GM18858 (cell line): ENCODE results near the gene CHMP5.

Experiments
- ATAC-seq: cut with Tn5 transposase; IDR thresholded peaks from one replicate; pipeline ENCODE4 v1.9.1; 2021; ENCODE audit not compliant: unreplicated experiment

The CHMP5 gene

DNA sequence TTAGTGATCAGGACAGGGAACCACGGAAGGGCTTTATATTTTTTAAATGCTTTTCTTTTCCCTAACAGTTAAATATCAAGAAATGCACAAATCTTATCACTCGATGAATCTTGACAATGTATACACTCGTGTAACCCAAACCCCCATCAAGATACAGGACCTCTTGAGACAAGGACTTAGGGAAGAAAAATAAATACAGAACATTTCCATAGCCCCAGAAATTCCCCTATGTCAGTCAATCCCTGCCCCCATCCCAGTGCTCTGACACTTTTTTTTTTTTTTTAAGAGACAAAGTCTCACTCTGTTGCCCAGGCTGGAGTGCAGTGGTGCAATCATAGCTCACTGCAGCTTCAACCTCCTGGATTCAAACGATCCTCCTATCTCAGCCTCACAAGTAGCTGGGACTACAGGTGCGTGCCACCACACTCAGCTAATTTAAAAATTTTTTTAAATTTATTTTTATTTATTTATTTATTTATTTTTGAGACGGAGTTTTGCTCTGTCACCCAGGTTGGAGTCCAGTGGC, 22.2 kb upstream of the CHMP5 start:
- no peak for ATAC-seq

DNA sequence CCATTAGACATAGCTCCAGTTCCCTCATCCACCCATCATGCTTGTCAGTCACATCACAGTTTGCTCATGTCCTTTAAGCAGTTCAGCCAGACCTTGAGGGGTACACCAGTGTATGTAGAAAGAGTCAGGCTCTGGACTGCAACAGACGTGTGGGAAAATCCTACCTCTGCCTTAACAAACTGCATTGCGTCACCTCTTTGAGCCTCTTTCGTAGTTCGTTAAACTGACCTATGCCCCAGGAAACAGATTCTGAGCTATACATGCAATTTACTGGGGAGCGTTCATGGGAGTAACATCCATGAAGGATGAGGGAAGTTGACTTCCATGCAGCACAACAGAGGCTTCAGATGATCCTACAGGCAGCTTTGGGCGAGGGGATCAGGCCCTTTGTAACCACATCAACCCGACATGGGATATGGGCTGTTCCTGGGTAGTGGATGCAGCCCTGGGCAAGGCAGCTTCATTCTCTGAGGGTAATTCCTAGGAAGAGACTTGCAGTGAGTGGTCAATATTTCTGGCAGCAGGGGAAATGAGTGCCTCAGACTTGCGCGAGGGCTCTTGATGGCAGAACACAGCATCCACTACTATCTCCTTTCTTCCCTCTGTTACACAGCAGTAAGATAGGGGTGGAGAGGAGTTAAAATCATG, 20.6 kb upstream of the CHMP5 start:
- no peak for ATAC-seq

DNA sequence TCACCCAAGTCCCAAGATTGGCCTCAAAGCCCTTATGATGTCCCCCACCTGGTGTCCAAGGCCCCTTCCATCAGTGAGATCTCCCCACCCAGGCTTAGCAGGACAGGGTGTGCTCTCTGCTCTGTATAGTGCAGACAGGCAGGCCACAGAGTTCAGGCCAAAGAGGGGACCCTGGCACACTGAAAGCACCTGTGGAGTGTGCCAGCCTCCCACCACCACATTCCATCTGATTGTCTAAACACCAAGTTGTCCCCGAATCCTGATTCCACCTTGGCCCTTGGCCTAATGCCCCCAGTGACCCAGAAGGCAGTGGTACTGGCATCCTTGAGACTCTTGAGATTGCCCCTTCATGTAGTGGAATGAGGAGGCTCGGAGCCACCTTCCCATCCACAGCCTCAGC, 19.5 kb upstream of the CHMP5 start:
- no peak for ATAC-seq

DNA sequence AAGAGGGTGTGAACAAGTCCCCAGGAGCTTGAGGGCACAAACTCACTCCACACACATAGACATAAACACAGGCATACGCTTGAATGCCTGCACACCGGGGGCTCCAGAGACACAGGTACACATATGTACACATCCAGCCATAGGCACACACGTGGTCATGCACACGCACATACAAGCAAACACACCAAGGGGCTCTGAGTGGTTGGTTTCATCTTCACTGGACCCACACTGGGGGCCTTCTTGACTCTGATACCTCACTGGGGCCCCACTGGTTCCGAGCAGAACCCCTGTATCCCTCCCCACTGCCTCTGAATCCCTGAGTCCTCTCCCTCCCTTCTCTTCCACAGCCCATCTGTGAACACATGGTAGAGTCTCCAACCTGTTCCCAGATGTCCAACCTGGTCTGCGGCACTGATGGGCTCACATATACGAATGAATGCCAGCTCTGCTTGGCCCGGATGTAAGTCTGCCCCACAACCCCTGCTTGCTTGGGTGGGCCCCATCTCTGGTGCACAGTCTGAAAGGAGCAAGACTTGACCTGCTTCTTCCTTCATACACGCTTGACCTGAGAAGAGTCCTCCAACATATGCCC, 18.5 kb upstream of the CHMP5 start:
- ATAC-seq, result no peak

DNA sequence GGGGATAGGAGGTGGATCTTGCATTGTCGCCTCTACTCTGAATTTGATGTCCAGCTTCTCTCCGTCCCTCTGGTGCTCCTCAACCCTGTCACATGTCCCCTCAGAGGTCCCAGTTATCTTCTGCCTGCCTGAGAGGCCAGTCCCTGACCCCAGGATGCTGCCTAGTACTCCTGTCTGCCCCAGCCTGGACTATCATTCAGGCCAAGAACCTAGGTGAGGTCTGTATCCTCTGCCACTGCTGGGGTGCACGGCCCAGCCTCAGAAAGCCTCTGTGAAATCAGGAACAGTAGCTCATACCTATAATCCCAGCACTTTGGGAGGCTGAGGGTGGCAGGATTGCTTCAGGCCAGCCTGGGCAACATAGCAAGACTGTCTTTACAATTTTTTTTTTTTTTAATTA, 16.2 kb upstream of the CHMP5 start:
- ATAC-seq, result no peak

DNA sequence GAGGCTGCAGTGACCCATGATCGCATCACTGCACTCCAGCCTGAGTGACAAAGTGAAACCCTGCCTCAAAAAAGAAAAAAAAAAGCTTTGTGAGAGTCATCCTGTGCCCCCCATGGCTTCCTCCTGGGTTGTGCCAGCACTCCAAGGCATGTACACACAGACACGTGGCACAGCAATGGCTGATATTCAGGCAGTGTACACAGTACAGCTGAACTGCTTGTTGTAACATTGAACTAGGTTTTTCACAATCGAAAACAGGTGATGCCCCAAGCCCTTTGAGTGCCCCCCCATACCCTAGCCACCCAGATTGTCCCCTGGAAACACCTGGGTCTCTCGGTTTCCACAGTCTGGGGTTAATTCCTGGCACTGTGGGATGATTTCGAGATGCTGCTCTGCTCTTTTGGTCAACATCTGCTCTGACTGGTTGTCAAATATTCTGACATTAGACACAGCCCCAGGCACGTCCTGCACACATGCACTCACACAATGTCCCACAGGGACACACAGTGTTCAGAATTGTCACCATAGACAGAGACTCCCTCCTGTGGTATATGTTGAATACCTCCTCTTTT, 15.7 kb upstream of the CHMP5 start:
- ATAC-seq, result peak; percentile 53

DNA sequence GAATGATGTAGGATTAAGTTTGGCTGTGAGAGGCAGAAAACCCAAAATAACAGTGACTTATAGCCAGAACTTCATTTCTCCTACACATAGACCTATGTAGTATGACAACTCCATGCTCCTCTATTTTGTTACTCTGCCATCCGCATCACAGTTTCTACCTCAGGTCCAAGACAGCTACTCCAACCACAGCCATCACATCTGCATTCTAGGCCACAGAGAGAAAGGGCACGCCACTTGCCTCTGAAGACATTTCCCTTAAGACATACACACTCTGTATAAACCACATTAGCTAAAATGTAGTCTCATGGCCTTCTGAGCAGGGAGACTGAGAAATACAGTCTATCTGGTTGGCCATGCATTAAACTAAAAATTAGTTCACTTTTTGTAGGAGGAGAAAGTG, 14.9 kb upstream of the CHMP5 start:
- ATAC-seq, result no peak

DNA sequence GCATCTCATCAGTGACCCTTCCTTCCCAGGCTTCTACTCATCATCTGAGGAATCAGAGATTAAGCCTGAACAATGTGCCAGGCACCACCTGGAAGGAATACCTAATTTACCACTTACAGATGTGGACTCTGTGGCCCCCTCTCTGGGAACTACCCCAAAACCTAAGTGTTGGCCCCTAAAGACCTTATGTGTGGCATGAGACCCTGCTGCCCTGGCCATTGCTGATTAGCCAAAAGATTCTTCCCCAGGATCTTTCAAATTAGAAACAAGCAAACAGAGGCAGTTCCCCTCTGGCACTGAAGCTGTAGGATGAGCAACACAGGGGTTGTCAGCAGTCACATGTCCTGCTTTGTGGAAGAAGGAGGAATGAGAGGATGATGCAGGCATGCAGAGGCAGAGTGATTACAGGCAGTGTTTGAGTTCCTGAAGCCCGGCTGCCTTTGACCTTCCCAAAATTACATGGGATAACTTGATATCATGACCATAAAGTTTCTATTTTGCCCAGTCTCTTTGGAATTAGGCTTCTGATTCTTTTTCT, 14.3 kb upstream of the CHMP5 start:
- no peak for ATAC-seq

DNA sequence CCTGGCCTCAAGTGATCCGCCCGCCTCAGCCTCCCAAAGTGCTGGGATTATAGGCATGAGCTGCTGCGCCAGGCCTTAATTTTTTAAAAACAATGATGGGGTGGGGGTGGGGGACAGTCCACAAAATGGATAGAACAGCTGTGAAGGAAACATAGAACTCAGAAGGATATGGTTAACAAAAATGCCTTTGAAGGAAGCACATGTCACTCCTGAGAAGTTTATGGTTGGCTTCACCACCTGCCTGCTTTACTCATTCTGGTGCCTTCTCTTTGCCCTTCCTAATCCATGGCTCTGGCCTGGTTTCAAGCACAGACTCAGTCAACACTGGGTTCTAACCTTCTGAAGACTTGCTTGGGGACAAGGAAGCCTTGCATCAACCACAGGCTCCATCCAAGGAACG, 10.6 kb upstream of the CHMP5 start:
- ATAC-seq, result no peak

DNA sequence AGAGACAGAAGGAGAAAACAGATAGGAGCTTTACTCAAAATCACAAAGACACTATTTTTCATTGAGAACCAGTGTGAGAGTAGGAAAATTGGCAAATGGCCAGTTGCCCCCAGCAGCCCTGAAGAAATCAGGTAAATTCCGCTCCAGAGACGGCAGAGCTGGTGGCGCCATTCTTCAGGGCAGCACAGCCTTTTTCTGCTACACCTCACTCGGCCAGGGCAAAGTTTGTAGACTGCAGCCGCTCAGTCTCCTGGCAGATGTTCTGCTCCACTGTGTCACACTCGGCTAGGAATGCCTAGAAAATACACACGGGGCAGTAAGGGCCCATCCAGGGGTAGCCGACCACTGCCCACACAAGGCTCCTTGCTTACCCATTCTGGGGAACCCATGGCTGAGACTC, 9.8 kb upstream of the CHMP5 start:
- no peak for ATAC-seq

DNA sequence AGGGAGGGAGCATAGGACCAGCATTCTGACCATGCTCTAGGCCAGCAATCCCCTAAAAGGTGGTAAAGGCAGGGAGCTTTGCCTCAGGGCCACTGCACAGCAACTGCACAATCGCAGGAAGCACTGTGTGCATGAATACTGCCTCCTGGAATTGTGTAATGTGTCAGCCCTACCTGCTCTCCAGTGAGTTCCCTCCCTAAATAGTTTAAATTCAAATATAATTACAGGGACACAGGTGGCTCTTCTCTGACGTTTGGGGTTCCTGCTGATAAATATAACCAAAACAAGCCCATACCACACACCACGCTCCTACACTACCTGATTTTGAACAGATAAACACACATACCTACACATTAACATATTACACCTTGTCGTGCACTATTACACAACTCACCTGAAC, 9.4 kb upstream of the CHMP5 start:
- no peak for ATAC-seq

DNA sequence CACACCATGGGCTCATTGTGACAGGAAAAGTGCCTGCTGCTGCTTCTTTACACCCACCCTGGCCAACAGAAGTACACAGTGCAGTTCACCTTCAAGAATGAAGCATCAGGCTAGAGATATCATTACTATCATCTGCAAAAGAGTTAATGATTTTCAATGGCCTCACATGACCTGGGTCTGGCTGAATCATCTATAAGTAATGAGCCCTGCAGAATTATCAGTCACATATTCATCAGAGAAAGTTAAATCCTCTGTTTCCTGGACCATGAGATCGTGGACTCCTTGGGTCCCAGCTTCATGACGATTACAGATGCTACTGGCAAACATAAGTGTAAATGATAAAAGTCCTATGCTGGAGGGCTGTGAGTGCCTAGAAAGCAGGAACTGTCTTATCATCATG, 8.6 kb upstream of the CHMP5 start:
- ATAC-seq, result no peak

DNA sequence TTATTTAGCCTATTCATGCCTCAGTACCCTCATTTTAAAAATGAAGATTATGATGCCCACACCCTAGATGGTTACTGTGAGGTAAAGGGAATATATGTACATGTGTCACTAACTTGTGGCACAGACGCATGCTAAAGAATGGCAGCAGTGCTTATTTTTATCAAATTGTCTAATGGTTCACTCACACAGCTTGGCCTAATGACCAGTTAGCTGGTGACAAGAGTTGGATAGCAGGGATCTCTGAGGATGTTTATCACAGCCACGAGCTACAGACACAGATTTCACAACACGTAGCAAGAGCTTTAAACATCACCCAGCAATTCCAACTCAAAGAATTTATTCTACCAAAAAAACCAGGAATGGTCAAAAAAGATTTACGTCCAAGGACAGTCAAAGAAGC, 7.6 kb upstream of the CHMP5 start:
- ATAC-seq, result no peak

DNA sequence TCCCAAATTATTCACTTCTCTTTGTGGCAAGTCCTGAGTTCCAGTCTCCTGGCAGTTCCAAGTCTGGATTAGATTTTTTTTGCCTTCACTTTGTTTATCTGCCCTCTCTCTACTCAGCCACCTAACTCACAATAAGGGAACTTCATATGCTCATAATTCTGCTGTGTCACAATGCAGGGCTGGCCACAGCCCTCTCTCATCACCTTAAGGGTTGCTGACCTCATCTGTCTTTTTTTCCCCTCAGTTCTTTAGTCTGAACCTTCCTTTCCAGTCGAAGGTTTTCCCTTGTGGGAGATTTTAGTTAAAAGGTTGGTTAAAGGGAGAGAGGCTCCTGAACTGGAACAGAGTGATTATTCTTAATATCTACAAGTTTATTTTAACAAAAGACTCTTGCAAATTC, 4.5 kb upstream of the CHMP5 start:
- no peak for ATAC-seq

DNA sequence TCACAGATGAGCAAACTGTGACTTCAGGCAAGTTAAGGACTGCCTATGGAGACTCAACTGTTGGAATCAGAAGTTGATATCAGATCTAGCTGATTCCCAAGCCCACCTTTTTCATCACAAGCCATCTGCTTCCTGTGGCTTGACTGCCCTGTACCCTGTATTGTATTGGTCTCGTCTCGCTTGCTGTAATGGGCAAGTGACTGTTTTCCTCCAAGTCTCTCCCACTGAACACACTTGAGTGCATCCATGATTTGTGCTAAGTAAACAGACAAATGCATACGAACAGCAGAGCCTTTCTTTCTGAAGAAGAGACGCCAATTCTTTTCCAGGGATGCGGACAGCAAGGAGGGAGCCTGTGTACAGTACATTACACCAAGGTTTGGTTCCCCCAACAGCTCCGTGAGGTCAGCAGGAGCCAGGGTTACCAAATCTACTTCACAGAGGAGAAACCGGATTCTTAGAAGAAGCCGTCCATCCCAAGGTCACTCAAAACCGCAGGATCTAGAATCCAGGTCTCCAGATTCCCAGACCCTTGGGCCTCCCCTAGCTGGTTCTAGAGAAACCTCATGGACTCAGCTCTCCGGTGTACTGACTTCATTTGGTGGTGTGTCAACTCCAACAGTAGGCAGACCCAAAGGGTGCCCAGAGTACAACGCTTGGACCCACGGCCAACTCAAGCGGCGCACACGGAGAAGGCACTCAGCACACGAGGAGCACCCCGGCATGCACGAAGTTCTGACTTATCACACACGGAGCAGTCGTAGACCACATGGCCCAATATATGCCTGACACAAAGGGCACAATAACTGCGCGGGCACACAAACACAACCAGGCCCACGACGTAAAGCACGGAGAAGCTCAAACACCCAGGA, 1.5 kb upstream of the CHMP5 start:
- ATAC-seq, result peak; percentile 1

DNA sequence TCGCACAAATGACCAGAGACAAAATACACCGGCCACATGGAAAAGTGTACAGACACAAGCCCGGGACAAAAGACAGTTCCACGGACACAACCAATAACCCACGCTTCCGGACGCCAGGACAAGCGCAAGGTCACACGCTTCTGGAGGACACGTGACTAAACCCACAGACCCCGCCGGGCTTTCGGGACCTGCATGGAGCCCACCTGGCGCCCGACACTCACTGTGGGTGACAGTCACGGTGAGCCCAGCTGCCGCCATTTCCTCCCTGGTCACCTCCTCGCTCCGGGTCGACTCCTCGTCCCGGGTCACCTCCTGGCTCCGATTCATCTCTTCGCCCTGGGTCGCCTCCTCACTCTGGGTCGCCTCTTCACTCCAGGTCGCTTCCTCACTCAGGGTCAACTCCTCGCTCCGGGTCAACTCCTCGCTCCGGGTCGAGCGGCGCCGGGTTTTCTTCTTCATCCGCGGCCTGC, 811 bp upstream of the CHMP5 start:
- peak; percentile 15 for ATAC-seq

DNA sequence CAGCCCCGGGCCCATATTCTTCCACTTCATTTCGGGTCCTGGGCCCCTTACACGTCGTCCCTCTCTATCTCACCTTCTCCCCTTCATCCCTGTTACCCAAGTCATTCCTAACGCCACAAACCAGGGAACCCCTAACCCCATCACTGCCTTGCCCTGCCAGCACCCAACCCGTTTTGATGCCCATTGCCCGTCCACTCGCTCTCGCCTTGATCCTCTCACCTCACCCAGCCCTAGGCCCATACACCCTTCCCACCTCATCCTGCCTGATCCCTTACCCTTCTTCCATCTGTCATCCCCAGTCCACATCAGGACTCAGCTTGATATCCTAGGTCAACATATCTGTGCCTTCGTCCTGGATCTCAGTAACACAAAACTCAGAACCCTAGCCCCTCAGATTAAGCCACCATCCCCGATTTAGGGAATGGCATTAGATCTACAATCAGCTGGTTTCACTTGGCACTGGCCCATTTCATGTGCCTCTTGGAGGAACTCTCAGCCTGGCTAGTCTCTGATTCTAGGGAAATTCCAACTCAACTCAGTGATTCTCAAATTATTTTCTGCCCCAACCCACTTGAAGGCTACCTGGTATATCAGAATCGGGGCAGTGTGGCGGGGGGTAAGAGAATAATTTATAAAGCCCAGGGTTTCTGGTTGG, 489 bp downstream of the CHMP5 start:
- no peak for ATAC-seq

DNA sequence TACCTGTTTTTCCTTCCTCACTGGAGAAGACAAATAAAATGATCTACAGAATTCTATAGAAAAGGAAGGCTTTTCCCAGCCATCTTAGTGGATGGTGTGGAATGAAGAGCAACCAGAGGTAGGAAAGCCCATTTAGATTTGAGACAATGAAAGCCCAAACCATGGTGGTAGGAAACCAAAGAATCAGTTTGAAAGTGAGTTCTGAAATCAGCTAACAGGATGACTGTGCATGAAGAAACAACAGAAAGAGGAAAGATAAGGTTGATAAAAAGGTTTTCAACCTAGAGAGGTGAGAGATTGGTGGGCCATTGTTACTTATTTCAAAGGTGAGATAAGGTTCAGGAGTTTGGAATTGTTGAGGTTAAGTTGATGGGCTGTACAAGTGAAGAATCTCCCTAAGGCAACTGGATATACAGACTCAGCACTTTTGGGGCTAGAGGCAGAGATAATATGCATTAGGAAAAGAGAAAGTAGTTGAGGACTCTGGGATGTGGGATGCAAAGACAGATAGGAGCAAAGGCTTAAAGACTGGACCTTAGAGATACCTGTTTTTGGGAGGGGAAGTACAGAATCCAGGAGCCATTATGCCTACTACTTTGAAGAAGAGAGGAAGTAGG, 2.4 kb downstream of the CHMP5 start:
- no peak for ATAC-seq

DNA sequence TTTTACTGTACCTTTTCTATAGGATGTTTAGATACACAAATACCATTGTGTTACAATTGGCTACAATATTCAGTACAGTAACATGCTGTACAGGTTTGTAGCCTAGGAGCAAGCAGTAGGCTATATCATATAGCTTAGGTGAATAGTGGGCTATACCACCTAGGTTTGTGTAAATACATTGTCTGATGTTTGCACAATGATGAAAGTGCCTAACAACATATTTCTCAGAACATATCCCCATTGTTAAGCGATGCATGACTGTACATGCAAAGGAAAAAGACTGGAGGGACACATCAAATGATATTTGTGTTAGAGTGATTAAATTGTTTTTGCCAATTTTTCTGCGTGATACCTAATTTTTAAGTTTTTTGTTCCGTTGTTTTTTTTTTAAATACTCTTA, 5.3 kb downstream of the CHMP5 start:
- ATAC-seq, result no peak

DNA sequence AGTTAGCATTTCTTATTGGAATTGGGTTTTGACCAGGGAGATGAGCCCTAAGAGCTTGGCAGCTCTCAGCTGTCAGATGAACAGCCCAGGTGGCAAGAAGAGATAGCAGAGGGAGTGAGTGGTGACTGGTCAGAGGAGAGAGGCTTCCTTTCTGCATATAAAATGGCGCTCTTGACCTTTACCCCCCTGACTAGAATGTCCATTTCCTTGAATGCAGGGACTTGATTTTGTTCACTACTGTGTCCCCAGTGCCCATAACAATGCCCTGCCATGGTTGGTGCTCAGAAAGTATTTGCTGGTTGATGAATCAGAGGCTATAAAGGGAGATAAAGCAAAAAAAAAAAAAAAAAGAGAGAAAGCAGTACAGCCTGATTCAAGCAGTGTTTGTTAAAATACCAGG, 7.2 kb downstream of the CHMP5 start:
- no peak for ATAC-seq
